Kidney capillary endothelial cell (primary cell): ENCODE measurements around the gene SLC28A1.
A peak's percentile ranks its signal among the peaks of the same experiment; 100 is the strongest.
"Not testable (repeated sequence)": the region's sequence is repeated elsewhere in the genome, so short reads cannot be mapped to it uniquely, and the experiment has no call there.

Experiments
- DNase-seq: peaks from one replicate; pipeline ENCODE4 v3.0.0-alpha.2; 2018; ENCODE audit warnings: low spot score

The SLC28A1 gene

DNA sequence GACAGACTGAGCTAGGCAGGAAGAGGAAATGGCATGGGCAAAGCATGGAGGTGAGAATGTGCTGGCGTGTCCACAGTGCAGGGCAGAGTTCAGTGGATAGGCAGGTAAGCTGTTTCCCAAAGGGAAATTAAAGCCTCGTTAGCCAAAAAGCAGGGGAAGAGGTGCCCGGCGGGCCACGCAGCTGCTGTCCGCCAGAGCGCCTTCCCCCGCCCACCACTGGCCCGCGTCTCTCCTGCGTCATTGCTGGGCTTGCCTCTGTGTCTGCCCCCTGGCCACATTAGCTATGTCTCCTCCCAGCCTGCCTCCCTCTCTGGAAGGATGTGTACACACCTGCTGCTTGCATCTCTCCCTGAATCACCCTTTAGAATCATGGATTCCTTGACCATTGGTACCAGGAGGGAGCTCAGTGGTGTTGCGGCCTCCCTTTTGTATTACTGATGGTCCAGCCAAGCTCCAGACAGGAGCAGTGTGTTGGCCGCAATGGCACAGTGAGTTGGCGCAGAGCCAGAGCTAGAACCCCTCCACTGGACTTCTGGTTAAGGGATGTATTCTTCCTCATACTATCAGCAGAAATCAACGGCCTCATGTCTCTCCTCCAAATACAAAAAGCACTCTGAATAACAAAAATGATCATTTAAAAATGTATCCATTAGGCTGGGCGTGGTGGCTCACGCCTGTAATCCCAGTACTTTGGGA, 26.6 kb downstream of the SLC28A1 start:
- no peak for DNase-seq

DNA sequence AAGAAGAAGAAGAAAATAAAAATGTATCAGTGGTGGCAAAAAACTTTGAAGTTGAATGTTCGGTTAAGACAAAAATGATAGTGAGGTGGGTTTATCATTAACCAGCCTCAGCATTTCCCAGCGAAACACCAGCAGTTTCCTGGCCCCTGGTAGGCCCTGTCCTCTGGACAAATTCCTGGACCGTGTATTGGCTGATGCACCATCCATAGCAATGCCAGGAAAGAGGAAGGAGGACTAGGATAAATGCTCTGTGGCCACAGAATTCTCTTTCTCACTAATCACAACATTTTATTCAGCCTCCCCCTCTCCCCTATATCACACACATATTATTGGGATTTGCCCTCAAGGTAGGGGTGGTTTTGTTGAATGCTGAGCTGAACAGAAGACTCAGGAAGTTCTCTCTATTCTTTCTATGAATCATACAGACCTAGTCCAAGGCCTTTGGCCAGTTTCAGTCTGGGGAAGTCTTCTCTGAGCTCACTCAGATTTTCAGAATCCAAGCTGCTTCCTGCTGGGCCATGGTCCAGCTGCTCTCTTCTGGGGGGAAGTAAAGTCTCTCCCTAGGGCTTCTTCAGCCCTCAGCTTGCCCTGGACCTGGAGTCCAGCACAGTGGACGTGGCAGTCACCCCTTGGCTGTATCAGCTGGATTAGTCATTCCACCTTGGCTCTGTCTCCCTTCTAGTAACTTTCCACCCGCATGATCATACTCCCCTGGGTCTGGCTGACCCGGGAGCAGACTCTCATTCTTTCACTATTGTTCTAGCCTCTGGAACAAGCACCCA, 27.6 kb downstream of the SLC28A1 start:
- peak; percentile 97 for DNase-seq

DNA sequence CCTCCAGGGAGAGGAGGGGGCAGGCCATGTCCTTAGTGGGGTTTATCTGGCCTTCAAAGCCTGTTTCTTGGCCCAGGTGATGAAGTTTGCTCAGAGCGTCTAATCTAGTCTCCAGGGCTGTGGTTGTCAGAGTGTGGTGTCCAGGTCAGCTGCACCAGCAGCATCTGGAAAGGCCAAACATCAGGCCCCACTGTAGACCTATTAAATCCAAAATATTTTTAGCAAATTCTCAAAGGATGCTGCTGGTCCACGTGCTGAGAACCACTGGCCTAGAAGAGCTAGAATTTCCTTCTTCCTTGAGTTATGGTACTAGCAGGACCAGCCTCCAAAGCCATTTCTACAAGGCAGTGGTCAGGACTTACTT, 28.9 kb downstream of the SLC28A1 start:
- DNase-seq: no peak

DNA sequence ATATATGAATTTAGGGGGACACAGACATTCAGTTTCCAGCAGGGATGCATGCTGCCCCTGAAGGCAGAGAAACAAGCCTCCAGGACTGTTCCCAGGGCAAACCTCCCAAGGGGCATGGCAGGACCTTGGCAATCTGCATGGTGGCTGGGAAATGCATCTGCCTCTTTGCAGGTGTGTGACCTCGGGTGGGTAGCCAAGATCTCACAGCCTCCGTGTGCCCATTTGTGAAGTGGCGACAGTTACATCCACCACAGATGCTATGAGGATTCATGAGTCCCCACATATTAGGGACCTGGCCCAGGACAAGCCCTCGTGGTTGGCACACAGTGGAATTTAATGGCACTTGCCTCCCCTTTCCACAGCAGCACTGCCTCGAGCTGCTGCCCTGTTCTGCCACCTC, 29.9 kb downstream of the SLC28A1 start:
- no peak for DNase-seq

DNA sequence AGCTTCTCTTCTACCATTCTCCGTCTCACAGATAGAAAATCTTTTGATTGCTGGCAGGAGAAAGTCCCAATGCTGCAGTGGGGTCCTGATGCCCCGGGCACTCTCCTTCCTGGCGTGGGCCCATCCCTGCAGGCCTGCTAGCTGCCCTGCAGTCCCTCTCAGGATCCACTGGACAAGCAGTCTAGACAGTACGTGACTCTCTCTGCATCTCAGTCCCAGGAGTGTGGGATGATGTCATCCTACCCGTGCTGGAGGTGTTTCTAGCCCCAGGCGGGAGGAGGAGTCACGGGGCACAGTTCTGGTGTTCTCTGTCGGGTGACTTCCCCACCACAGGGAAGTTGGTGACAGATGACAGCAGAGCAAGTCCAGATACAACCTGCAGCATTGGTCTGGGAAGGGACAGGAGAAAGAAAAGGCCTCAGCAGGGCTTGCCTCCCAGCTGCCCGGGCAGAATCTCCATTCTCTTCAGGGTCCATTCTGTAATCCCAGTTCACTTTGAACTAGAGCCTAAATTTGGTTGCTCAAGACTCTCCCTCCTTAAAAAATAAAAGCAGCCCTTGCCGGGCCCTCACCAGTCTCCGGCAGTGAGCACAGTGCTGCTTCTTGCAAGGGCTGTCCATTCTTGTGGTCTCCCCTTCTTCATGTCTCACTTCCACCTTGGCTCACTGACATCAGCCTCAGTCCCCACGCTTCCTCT, 30.6 kb downstream of the SLC28A1 start:
- peak; percentile 83 for DNase-seq

DNA sequence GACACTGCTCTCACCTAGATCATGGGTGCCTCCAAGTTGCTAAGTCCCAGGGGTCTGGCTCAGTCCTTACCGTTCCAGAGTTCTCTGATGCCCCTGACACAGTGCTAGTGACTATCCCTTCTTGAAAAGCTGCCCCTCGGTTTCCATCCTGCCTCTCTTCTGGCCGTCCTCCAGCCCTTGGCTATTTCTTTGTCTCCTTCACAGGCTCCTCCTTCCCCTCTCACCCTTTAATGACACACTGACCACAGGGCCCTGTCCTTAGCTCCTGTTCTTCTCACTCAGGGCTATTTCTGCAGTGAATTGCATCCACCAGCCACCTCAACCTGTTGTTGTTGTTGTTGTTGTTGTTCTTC, 31.1 kb downstream of the SLC28A1 start:
- DNase-seq: no peak

DNA sequence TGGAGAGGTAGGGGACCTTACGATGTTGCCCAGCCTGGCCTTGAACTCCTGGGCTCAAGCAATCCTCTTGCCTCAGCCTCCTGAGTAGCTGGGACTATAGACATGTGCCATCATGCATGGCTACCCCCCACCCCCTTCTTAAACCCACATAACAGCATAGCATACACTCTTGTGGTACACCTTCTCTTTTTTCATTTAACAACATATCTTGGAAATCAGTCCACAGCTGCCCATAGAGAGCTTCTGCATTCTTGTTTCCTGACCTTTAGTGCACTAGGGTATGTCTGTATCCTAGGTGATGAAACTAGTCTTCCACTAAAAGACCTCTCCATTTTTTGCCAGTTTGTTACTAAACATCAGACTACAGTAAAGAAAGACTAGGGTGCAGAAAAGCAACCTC, 33.0 kb downstream of the SLC28A1 start:
- DNase-seq: no peak

DNA sequence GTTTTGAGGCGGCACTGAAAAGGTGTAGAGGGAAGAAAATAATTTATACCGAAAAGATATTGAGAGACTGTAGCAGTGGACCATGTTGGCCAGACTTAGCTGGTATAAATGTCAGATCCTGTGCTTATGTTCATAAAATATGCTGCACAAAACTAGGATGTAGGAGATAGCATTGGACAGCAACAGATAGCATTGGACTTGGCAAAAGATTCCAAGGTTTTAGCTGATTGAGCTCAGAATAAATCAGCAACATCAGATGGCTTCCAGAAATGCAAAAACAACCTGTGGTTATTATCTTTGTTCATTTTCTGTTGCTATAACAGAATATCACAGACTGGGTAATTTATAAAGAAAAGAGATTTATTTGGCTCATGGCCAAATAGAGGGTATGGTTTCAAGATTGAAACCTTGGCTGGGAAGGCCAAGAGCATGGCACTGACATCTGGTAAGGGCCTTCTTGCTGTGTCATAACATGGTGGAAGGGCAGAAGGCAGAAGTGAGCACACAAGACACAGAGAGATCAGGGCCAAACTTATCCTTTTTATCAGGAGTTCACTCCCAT, 34.7 kb downstream of the SLC28A1 start:
- no peak for DNase-seq

DNA sequence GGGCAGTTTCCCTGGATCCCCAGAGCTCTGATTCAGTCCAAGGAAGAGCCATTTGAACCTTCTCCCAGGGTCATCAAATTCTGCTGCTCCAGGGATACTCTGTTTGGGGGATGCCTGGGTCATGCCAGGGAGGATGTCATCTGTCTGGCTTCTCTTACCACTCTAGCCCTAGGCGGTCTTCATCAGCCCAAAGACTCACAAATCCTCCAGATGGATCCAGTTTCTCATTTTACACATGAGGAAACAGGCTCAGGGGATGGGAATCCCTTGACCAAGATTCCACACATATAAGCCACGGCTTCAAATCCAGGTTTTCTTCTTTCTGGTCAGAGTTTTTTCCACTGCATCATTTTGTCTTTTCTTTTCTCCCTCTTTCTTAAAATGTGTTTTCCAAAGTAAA, 36.7 kb downstream of the SLC28A1 start:
- no peak for DNase-seq

DNA sequence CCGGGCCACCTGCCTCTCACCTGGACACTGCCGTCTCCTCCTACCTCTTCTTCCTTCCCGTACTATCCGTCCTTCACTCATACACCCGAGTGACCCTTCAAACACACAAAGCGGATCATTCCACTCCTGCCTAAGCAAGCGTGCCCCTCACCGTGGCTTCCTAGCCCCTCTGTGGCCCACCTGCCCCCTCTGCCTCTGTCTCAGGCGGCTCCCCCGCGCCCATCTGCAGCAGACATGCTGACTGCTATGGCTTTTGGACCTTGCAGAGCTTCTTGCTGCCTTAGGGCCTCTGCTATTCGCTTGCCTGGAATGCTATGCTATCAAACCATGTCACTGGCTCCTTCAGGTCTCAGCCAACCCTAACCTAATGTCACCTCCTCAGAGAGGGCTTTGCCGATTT, 38.1 kb downstream of the SLC28A1 start:
- no peak for DNase-seq

DNA sequence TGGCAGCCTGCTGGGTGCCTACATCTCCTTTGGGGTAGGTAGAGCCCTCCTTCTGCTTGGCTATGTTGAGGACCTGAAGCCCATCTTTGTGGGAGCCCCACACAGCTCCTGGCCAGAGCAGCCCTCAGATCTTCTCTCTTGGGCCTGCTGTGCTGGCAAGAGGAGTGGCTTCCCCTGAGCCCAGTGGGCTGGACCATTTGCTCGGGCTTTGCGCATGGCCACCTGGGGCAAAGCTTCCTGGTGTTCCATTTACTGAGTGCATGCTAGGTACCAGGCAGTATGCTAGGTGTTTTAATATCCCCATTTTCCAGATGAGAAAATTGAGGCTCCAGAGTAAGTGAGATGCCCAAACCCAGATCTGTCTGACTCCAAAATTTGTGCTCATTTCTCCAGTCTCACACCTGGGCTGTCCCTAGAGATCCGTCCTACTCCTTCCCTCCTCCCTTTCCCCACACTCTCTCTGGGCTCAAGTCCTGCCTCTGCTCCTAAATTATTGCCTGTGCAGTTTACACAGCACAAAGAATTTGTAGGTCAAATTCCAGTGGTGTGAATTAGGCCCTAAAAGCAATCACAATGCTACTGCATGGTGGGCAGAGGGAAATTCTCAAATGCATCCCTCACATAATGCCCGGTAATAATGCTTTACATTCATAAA, 39.7 kb downstream of the SLC28A1 start:
- DNase-seq: no peak

DNA sequence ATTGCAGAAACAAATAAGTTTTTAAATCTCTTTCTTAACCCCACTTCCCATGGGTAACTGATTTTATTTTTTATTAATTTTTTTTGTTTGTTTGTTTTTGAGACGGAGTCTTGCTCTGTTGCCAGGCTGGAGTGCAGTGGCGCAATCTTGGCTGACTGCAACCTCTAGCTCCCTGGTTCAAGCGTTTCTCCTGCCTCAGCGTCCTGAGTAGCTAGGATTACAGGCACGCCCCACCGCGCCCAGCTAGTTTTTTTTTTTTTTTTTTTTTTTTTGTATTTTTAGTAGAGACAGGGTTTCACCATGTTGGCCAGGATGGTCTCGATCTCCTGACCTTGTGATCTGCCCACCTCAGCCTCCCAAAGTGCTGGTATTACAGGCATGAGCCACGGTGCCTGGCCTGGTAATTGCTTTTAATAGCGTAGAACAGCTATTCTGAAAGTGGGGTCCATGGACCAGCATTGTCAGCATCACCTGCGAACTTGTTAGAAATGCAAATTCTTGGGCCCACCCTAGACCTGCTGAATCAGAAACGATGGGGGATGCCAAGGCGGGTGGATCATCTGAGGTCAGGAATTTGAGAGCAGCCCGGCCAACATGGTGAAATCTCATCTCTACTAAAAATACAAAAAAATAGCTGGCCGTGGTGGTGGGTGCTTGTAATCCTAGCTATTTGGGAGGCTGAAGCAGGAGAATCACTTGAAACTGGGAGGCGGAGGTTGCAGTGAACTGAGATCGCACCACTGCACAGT, 40.5 kb downstream of the SLC28A1 start:
- DNase-seq: not testable (repeated sequence)

DNA sequence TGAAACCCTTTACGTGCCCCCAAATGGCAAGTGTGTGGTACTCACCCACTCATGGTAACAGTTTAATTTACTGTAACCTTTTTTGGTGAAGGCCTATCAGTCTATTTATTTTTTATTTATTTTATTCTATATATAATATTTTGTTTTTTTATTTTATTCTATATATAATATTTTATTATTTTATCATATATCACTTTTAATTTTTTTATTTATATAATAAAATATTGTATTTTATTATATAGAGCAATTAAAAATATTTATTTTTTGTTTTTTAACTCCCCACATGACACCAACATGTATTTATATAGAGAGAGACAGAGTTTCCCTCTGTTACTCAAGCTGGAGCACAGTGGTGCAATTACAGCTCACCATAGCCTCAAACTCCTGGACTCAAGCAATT, 41.4 kb downstream of the SLC28A1 start:
- DNase-seq: no peak

DNA sequence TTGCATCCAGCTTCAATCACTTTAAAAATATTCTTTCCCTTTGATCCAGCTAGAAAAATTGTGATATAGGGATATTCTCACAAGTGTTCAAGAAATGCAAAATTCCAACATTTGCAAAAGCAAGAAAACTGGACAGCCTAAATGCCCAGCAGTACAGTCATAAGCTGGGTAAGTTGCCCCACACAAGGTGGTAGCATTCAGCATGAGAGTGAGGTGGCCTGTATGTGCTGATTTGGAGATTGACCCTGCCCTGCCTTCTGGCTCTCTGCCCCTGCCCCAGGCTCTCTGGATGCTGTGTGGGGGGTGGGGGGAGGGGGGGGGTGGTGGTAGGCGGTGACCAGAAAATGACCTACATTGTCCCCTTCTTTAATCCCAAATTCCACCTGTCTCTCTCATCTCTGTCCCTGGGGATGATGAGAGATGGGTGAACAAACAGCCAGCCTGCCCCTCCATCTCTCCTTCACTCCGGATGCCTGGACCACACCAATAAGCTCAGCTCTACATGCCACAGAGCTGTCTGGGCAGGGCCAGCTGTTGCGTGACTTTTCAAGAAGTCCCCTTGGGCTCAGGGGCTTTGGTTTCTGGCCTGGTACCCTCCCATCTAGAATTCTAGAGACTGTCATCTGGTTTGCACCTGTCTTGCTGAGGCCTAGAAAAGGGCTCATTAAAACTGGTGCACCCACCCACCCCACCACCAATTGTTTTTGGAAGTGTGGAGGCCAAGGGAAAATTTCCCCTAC, 42.2 kb downstream of the SLC28A1 start:
- DNase-seq: no peak

DNA sequence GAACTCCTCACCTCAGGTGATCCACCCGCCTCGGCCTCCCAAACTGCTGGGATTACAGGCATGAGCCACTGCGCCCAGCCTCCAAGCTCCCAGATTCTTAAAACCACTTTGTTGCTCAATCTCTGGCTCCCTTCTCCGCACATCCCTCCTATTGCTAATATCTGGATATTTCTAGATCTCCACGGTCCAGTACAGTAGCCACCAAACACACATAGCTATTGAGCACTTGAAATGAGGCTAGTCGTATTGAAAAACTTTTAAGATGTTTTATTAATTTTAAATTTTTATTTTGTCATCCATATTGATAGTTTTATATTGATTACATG, 44.3 kb downstream of the SLC28A1 start:
- DNase-seq: no peak

DNA sequence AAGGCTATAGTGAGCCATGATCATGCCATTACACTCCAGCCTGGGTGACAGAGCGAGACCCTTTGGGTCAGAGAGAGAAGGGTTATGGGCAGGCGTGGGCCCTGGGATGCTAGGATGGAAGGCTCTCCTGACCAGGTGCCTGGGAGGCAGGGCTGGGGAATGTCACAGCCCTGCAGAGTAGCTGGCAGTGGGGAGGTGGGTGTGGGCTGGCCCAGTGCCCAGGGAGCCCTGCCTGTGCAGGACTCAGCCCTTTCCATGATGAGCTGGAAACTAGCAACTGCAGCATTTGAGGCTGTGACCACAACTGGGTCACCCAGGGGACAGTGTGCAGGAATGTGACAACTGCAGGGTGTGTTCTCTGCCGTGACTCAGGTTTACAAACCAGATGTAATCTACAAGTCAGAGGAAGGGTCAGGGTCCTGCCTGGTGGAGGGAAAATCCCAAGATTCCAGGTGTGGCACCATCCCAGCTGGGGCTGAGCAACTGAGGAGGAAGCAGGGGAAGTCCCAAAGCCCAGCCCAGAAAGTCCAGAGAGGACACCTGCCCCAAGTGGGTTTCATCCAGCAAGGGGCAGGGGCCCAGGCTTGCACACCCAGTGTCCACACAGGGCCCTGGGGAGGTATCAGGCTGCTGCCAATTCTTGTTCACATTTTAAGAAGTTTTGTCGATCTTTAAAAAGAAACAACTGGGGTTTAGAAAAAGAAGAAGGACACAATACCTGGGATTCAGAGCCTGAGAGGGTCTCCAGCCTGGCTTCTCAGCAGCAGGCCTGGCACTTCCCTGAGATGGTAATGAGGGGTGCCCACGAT, 45.5 kb downstream of the SLC28A1 start:
- DNase-seq: no peak

DNA sequence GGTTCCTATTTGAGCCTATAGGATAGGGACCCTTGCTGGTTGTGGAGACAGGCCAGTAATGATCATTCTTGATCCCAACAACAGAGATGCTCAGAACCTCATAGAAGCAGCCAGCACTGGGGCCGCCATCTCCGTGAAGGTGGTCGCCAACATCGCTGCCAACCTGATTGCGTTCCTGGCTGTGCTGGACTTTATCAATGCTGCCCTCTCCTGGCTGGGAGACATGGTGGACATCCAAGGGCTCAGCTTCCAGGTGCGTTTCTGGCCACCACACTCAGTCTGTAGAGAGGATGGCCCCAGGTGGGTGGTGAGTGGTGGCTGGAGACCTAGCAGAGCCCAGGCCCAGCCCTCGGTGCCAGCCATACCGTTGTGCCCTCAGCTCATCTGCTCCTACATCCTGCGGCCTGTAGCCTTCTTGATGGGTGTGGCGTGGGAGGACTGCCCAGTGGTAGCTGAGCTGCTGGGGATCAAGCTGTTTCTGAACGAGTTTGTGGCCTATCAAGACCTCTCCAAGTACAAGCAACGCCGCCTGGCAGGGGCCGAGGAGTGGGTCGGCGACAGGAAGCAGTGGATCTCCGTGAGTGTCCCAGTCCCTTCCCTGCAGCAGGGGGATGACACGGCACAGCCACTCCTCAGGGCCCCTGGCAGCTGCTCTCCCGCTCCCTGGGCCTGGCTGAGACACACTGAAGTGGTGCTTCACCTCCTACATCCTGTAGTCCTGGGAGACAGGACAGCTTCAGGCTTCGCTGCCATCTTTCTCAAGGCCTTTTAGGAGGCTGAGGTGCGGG, 50.7 kb downstream of the SLC28A1 start:
- DNase-seq: no peak

DNA sequence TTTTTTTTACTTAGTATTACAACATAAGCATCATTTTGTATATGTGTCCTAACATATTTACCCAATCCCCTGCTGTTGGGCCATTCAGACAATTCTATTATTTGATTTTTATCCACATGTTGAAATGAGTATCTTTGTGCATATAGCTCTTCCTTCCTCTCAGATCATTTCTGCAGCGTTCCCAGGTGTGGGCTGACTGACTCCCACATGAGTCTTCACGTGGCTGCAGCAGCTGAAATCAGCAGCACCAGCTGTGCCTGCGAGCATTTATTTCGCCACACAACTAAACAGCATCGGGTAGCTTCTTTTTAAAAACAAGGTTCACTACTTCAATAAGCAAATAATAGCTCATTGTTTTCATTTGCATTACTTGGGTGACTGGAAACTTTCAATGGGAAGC, 52.7 kb downstream of the SLC28A1 start:
- DNase-seq: no peak

DNA sequence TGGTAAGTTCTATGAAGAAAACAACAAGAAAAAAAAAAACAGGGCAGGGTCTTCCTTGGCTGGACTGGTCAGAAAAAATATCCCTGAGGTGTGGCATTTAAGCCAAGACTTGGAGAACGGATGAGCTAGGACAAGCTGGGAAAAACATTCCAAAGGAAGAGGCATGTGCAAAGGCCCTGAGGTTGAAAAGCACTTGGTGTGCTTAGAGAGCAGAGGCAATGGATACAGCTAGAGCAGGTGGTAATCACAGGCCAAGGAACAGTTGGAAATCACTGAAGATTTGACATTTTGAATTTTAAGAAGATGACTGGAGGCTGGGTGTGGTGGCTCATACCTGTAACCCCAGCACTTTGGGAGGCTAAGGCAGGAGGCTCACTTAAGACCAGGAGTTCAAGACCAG, 54.3 kb downstream of the SLC28A1 start:
- no peak for DNase-seq

DNA sequence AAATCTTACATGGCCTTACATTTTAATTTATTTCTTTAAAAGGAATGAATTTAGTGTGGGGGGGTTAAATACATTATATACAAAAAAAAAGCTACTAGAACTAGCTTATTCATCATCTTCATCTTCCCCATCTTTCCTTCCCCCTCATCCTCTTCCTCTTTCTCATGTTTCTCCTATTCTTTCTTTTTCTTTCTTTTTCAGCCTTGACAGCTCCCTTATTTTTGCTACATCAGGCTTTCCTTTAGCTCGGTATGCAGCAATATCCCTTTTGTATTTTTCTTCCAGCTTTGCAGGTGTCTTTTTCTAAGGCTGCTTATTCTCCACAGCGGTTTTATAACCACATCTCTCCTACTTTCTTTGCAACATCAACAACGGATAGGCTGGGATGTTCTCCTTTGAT, 55.9 kb downstream of the SLC28A1 start:
- no peak for DNase-seq
